Mammary epithelial cell (primary cell): ENCODE data around the gene INTS3.

Experiments
- EZH2 ChIP-seq: IDR thresholded peaks from 2 replicates; pipeline ENCODE4 v1.6.1; 2012; ENCODE audit warnings: low read length, inconsistent platforms, borderline replicate concordance
- TF ChIP-seq, protein P1 (sequence below), 2 donors: IDR thresholded peaks in 1 of 2; conservative IDR thresholded peaks in 1 of 2; 2 replicates each; pipeline ENCODE4 v1.5.1; 2011 to 2012; ENCODE audit warnings: inconsistent platforms in 2 of 2, low read length in 2 of 2, mild to moderate bottlenecking in 2 of 2, control low read depth in 1 of 2, low read depth in 1 of 2; ENCODE audit not compliant: insufficient read depth in 1 of 2; ENCODE audit errors: extremely low read depth in 1 of 2

DNA sequence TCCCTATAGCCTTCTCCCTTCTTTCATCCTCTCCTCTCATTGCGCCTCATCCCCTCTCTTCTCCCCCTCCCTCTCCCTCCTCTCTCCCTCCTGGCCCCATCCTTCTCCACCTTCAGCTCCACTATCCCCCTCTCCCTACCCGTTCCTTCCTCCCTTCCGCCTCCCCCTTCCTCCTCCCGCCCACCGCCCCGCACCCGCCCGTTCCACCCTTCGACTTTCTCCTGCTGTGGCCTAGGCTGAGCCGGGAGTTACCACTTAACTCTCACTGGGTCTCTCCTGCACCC is 47.8 kb upstream of the INTS3 start:
- TF ChIP-seq EZH2, result no peak
- TF ChIP-seq, protein P1, sequence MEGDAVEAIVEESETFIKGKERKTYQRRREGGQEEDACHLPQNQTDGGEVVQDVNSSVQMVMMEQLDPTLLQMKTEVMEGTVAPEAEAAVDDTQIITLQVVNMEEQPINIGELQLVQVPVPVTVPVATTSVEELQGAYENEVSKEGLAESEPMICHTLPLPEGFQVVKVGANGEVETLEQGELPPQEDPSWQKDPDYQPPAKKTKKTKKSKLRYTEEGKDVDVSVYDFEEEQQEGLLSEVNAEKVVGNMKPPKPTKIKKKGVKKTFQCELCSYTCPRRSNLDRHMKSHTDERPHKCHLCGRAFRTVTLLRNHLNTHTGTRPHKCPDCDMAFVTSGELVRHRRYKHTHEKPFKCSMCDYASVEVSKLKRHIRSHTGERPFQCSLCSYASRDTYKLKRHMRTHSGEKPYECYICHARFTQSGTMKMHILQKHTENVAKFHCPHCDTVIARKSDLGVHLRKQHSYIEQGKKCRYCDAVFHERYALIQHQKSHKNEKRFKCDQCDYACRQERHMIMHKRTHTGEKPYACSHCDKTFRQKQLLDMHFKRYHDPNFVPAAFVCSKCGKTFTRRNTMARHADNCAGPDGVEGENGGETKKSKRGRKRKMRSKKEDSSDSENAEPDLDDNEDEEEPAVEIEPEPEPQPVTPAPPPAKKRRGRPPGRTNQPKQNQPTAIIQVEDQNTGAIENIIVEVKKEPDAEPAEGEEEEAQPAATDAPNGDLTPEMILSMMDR (conservative IDR thresholded peaks at IDR 0.05 in 1 of 2, IDR thresholded peaks at IDR 0.05 in 1 of 2; ENCODE audit: extremely low read depth in 1 of 2, insufficient read depth in 1 of 2, low read depth in 1 of 2, low read length in 2 of 2), result no peak
